GM08714 (cell line): Measurements from ENCODE around the gene KCNIP2.

ENCODE experiments used
- H3K4me3 ChIP-seq: fragments of 200-500 bp; sonication (Bioruptor generic); 2 replicates; pipeline ENCODE4 v1.5.1; 2014; ENCODE audit warnings: mild to moderate bottlenecking, low read length, inconsistent platforms
- ZNF274 ChIP-seq: IDR thresholded peaks from 2 replicates; pipeline ENCODE4 v1.6.1; 2012; ENCODE audit warnings: mild to moderate bottlenecking, low read depth, low read length

Gene KCNIP2

GRCh38 chr10:101839416-101840063 is 4.1 kb downstream of the KCNIP2 start:
- peak overlapping the region; percentile 20; the same call in 1 of the 2 replicates for H3K4me3 ChIP-seq
- no peak for TF ChIP-seq ZNF274

- TF ChIP-seq ZNF274 = no peak
These were observed 4.6 kb downstream of the KCNIP2 start for GRCh38 chr10:101839002-101839401.

GRCh38 chr10:101838416-101838970 is 5.1 kb downstream of the KCNIP2 start:
- no peak overlapping the region for H3K4me3 ChIP-seq

More at GRCh38 chr10:101839002-101839401, 4.6 kb downstream of the KCNIP2 start:
- no peak overlapping the region for H3K4me3 ChIP-seq

DNA sequence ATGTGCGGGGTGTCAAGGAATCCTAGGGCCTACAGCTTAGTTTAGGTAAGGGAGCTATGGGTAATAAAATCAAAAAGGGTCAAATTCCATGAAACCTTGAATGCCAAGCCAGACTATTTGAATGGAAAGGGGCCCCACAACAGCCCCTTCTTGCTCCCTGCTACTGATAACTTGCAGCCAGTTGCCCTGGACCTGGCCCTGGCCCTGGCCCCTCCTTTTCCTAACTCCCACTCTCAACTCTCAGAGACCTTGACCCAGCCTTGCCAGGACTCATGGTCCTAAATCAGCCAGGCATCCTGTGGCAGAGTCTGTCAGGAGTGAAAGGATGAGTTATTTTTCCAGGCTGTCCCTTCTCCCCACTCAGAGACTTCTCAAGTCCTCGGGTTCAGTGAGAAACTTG is 5.9 kb downstream of the KCNIP2 start:
- H3K4me3 ChIP-seq = no peak overlapping the region
- TF ChIP-seq ZNF274 = no peak

More at GRCh38 chr10:101838416-101838970, 5.1 kb downstream of the KCNIP2 start:
- no peak for TF ChIP-seq ZNF274

DNA sequence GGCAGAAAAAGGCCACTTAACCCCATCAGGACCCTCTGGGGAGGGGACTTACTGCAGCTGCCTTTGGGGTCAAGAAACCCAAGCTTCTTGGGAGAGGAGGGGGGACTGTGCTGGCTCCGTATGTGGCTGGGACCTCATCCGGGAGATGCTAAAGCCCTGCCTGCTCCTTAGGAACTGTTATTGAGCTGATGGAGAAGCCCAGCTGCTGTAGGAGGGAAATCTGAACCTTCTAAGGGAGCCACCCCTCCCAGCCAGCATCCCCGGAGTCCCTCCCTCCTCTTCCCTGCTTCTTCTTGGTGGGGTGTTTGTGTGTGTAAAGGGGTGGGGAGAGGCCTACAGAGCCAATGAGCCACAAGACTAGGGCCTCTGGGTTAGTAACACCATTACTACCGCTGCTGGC is 8.2 kb downstream of the KCNIP2 start:
- H3K4me3 ChIP-seq = no peak overlapping the region
- TF ChIP-seq ZNF274 = no peak

GRCh38 chr10:101834341-101834740 is 9.3 kb downstream of the KCNIP2 start:
- TF ChIP-seq ZNF274 = no peak
- no peak overlapping the region for H3K4me3 ChIP-seq

DNA sequence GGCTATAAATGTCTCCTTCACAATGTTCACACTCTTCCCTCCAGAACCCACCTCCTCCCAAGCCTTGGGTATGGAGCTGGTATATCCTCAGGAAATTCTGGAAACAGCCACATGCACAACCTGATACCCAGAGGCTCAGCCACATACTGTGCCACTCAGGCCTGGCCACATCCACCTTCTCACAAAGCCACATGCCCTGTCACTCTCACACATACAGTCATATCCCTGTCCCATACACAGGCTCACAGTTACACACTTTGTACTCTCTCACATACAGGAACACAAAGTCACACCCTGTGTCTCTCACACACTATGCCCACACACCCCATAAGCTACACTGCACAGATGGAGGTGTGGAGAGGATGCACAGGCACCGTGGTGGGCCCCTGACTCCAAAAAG is 10.1 kb downstream of the KCNIP2 start:
- TF ChIP-seq ZNF274 = no peak
- no peak overlapping the region for H3K4me3 ChIP-seq

DNA sequence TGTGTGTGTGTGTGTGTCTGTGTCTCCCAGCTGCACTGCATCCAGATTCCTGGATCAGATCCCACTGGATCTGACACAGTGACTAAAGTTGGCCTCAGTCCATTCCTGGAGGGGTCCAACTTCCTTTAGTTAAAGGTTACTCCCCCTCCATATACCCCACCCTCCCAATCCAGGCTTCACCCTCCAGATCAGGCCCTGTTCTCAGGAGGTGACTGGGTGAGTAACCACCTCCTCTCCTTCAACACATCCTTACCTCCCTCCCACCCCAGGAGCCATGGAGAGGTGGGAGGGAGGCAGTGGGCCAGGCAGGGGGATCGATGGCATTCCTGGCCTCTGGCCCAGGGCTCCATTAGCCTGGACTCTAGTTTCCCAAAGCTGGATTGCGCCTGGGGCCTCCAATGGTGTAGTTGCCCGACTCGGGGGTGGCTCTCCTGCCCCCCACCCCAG is 11.3 kb downstream of the KCNIP2 start:
- TF ChIP-seq ZNF274 = no peak
- no peak overlapping the region for H3K4me3 ChIP-seq

DNA sequence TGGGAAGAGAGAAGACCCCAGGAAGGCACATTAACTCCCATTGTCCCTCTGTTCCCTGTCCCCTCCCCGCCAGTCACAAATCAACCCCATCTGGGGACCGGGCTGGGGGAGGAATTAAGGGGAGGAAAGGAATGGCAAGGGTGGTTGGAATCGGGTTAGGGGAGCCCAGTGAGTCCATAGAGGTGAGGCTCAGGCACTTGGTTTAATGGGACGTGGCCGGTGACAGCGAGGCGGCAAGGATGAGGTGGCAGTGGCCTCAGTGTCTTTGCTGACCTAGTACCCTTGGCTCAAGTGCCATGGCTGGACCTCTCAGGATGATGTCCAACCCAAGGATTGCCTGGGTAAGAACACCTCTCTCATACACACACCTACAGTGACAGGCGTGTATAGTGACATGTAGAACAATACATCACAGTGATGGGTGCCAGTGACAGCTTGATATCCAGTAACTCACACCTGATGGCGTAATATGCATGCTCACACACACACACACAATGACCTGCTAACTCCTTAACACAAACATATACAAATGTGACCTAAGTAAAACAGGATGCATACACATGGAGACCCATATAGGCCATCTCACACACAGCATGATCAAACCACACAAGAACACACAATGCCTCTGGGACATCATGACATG is 12.3 kb downstream of the KCNIP2 start:
- peak overlapping the region; percentile 54; the same call in 1 of the 2 replicates for H3K4me3 ChIP-seq
- no peak for TF ChIP-seq ZNF274

DNA sequence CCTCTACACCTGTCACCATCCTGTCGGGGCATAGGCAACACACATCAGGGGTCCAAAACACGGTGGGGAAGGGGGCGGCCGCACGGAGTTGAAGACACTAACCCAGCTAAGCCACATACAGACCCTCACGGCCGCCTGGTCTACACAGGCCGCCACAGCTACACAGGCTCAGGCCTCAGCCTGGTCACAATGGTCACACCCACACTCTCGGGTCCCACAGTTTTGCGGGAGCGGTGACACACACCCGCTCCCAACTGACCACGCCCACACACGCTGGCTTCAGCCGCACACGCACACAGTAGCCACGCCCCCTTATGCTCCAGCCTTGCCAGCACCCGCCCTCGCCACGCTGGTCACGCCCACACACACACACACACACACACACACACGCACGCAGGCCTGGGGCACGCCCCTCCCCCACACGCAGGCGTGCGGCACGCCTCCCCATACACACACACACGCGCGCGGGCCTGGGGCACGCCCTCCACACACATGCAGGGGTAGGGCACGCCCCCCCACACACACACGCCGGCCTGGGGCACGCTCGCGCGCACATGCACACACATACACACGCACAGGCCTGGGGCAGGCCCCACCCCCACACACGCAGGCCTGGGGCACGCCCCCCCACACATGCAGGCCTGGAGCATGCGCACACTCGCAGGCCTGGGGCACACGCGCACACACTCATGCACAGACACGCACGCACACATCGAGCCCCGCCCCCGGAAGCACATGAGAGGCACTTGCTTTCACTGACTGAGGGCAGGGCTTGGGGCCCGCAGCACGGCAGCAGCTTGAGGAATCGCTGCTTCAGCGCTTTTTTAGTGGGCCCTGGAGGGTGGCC is 13.1 kb downstream of the KCNIP2 start:
- H3K4me3 ChIP-seq = peak overlapping the region; percentile 54; the same call in 1 of the 2 replicates
- no peak for TF ChIP-seq ZNF274

DNA sequence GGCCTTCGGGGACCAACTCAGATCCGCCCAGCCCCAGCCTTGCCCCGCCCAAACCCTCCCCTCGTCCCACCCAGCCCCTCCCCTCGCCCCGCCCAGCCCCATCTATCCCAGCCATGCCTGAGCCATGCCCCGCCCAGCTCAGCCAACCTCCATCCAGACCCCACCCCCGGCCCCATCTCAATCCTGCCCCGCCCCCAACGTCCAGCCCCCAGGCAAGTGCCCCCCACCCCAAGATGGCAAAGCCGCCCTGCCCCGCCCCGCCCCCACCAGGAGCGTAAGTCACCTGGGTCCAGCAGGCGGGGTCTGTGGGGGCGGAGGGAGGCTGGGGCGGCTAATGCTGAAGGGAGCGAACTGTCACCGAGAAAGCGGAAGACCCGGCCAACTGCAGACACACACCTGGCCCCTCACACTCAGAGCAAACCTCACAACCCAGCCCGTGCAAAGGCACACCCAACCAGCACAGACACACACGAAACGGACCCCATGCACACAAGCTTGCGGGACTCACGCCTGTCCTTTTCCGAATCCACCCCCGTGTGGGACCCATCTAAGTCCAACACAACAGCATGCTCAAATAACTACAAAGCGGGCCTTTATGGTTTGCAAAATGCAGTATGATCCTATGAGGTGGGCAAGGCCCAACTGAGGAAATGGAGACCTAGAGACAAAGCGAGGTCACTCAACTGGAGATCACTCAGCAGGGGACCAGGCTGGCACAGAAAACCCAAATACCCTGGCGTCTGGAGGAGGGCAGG is 13.9 kb downstream of the KCNIP2 start:
- no peak for TF ChIP-seq ZNF274
- peak overlapping the region; percentile 54; the same call in 1 of the 2 replicates for H3K4me3 ChIP-seq

- no peak overlapping the region for H3K4me3 ChIP-seq
- no peak for TF ChIP-seq ZNF274
These were observed 14.6 kb downstream of the KCNIP2 start for GRCh38 chr10:101828766-101829551.
